RCC 7860 (cell line): Measurements from ENCODE around the gene TGIF2.

Experiments used
- DNase-seq: peaks from one replicate; pipeline ENCODE4 v3.0.0-alpha.2; 2015; ENCODE audit warnings: low spot score
- FAIRE-seq: peaks from 2 replicates; lab custom pipeline; 2012; peaks lifted over from hg19 to GRCh38; lab: Jason Lieb, UNC

The TGIF2 gene

DNA sequence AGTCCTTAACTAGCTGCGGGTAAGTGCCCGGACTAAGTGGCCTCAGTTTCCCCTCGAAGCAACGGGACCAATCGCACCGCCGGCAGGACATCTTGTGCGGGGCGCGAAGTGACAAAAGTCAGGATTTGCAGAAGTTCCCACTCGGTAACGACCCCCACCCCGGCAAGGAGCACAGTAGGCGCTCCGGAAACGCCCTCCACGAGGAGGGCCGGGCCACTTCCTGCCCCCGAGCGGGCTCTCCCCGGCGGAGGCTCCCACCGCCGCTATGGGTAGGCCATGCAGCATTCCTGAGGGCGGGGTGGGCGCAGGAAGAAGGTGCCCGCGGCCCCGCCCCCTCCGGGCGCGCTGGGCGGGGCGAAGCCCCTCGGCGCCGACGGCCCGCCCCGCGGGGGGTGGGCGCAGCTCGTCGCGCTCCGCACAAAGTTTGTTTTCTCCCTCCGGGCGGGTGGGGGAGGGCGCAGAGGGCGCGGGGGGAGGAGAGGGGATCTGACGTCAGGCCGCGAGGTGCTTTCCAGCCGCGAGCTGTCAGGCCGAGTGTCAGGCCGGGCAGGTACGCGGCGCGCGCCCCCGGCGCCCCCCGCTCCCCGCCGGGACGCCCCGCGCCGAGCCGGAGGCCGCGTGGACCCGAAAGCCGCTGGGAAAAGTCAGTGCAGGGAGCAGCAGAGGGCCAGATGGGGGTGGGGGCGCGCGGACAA is at the start of gene TGIF2:
Gene TGIF2 (plus strand): TSS at position 495 of the 695 bp plus-strand sequence. CDS start 5,178 bp downstream, outside the sequence.
- FAIRE-seq = no peak

DNA sequence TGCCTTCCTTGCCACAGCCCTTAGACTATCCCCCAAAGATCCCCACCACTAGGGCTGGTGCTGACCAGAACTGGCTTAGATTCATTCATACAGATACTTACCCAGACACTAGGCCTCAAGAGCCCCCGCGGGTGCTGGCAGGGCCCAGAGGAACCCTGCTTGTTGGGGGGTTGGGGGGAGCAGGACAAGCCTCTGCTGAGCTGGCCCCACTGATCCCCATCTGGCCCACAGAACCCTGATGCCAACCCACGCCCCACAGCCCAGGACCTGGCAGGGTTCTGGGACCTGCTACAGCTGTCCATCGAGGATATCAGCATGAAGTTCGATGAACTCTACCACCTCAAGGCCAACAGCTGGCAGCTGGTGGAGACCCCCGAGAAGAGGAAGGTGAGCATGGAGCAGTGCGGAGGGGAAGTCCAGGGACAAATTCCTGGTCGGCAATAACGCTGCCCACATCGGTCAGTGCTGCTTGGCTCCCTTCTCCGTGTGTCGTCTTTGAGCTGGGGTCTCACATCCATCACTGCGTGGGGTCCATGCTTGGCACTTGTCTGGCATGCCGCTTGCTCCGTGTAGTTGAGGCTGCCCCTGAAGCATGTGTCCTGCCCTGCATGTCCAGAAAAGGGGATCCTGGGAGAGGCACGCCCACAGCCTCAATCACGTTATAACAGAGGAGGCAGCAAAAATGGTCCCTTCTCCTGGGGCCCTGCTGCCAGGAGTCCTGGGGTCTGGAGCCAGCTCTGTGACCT is 47.6 kb upstream of the TGIF2 start:
- FAIRE-seq (no peak), DNase-seq (no peak)

More for the DNA sequence above, at the start of gene TGIF2:
- DNase-seq = peak; percentile 85

DNA sequence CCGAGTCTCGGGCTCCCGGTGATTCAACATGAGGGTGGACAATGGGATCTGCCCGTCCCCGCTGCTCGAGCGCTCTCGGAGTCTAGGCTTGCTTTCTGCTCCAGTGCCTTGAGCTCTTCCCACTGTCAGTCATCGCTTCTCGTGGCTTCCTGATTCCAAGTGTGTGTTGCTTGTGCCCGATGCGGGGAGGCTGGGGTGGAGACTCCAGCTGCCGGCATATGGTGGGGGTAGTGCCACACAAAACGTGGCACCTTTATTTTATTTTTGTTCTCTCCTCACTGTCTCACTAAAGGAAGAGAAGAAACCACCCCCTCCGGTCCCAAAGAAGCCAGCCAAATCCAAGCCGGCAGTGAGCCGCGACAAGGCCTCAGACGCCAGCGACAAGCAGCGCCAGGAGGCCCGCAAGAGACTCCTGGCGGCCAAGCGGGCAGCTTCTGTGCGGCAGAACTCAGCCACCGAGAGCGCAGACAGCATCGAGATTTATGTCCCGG is 46.8 kb upstream of the TGIF2 start:
- FAIRE-seq = no peak
- DNase-seq = no peak

DNA sequence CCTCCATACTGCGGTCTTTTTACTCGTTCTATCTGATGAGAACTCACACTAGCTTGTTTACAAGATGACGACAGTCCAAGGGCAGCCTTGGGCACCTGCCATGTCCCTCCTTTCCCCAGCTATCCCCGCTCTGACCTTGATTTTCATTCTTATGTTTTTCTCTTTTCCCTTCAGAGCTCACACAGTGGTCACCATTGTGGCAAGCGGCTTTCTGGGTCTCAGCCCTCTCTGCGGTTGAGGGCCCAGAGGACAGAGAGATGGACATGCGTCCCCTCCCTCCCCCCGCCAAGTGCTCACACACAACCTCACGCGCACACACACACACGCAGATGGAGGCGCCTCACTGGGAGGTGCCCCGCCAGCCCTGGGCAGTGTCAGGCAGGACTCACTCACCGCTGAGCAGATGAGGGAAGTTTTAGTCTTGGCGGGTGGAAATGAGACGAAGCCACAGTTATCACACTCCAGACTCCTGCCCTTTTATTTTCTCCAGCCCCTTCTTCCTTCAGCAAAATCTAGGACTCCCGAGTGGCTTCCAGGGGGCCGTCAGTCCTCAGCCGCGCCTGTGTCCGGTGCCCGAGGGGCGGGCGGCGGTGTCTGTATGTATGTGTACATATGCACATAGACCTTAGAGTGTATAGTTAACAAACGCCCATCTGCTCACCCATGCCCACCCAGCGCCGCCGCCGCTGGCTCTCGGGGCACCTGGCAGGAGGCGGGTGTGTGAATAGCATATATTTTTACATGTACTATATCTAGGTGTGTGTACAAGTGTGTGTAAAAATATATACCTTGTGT is 45.9 kb upstream of the TGIF2 start:
- no peak for FAIRE-seq

GRCh38 chr20:36528176-36528874 is 45.1 kb upstream of the TGIF2 start:
- DNase-seq (no peak), FAIRE-seq (no peak)

More for the DNA sequence above, 45.9 kb upstream of the TGIF2 start:
- DNase-seq = no peak

DNA sequence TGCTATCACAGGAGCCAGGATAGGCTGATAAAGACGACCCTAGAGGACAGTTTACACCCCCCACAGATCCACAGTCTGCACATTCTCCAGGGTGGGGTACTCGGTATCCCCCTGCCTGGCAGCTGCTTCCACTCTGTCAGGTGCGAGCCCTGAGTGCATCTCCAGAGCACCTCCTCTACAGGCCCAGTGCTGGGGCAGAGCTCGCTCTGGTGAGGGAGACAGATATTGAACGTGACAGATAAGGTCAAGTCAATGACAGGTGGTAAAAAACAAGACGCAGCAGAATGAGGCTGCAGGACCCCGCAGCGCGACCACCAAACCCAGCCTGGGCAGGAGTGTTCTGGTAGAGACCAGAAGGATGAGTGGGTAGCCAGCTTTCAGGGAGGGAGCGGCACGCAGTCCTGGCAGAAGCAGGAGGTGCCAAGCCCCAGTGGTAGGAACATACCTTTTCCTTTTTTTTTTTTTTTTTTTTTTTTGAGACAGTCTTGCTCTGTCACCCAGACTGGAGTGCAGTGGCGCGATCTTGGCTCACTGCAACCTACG is 44.5 kb upstream of the TGIF2 start:
- DNase-seq = no peak
- no peak for FAIRE-seq

DNA sequence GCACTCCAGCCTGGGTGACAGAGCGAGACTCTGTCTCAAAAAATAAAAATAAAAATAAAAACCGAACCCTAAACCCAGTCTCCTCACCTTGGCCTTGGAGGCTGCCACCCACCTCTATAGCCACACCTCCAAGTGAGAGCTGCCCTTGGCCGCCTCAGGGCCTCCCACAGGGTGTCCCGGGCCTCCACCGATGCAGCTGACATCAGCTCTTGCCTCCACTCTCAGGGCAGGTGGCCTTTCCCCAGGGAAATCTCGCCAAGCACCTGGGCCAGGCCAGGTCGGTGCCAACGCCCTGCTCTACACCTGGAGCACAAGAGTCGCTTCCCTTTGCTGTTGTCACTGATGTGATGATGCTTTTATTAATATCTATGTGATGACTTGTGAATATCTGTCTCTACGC is 41.0 kb upstream of the TGIF2 start:
- FAIRE-seq (no peak), DNase-seq (no peak)

GRCh38 chr20:36532822-36533221 is 40.6 kb upstream of the TGIF2 start:
- FAIRE-seq (no peak), DNase-seq (no peak)

GRCh38 chr20:36538026-36538722 is 35.2 kb upstream of the TGIF2 start:
- no peak for DNase-seq

GRCh38 chr20:36540551-36541211 is 32.7 kb upstream of the TGIF2 start:
- FAIRE-seq (no peak), DNase-seq (no peak)

More at GRCh38 chr20:36538026-36538722, 35.2 kb upstream of the TGIF2 start:
- FAIRE-seq = no peak

GRCh38 chr20:36541227-36541767 is 32.1 kb upstream of the TGIF2 start, which contains the start of gene MYL9:
Gene MYL9 (plus strand): TSS chr20:36541519. CDS start chr20:36544885, 3,366 bp downstream.
- DNase-seq (peak; percentile 34), FAIRE-seq (no peak)

DNA sequence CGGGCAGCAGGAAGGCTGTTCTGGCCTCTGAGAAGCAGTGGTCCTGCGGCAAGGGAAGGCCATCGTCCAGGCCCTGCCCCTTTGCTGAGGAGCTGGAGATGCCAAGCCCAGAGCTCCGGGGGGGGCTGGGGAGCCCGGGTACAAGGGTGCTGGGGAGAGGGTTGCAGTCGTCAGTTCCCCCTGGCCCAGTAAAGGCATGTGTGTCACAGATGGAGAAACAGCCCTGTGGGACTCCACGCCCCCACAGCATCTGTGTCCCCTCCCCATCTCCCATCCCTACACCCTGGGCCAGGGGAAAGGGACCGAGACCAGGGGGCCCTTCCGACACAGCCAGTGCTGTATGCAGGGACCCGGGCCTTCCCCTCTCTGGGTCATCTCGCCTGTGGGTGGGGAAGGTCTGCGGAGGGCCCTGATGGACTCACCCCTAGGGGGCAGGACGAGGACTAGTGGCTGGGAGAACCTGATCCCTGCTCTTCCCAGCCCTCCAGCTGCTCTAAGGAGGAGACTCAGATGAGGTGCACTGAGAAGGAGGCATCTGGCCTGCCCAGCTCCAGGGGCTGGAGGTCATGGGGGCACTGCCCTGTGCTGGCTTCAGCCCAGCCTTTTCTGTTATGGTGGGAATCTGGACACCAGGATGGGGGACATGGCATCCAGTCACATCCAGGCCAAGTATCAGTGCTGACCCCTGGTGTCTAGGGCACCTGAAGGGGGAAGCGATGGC is 31.5 kb upstream of the TGIF2 start:
- no peak for FAIRE-seq

GRCh38 chr20:36542516-36543183 is 30.7 kb upstream of the TGIF2 start:
- DNase-seq = no peak
- FAIRE-seq = no peak

More for the DNA sequence above, 31.5 kb upstream of the TGIF2 start:
- DNase-seq = peak; percentile 32

DNA sequence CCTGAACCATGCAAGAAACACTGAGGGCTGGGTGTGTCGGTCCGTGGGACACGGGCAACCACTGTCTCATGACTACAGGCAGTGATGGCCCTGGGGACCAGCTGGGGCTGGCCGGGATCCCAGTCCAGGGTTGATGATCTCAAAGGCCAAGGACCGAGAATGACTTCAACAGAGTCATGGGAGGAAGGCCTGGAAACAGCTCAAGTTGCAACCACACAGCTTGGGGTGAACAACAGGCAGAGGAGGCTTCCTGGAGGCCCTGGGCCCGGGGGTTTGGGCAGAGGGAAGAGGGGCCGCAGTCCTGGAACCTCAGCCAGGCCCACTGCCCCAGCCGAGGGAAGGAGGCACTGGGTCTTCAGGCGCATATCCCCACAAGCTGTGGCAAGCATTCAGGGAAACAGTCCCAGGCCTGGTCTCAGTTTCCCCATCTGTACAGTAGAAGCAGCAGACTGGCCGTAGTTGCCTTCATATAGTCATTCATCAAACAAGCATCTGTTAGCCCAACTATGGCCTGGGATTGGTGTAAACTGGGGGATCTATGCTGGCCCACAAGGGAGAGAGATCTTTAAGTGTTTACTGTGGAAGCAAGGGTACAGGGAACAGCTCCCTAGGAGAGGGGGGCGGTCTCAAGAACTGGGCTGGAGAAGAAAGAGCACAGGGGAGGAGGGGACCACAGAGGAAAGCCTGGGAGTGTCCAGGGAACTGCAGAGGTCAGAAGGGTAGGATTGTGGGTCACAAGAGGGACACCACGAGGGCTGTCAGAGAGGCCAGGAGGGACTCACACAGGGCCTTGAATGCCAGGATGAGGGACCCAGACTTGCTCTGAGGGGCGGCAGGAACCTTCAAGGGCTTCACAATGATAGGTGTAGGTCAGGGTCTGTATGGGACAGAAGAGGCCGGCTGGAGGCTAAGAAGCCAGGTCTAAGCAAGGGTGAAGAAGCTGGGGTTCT is 29.9 kb upstream of the TGIF2 start:
- FAIRE-seq (no peak), DNase-seq (peak; percentile 29)

DNA sequence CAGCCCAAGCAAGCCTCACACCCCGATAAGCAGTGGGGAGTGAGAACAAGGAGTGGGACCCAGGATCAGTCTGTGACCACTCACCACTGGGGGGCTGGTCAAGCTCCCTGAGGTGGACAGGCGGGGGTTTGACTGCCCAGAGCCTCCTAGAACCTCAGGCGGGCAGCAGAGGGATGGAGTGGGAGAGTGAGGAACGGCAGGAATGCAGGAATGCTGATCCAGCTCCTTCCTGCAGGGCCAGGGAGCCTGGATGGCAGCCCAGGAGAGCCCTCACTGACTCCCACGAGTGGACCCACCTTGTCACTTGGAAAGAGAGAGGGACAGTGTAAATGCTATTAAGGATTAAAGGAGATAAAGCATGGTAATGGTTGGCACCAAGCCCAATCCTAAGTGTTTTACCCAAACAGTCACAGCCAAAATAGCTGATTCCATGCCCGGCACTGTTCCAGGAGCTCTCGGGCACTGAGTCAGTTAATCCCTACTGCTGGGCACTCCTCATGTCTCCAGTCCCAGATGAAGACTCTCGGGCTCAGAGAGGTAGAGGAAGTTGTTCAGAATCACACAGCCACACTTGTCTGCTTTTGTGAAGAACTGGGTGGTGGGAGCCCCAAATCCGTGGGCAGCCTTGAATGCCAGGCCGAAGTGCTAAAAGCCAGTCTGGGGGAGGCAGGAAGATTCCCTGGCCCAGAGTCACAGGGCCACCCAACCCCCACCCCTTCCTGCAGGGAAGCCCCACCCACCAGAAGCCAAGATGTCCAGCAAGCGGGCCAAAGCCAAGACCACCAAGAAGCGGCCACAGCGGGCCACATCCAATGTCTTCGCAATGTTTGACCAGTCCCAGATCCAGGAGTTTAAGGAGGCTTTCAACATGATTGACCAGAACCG is 29.0 kb upstream of the TGIF2 start:
- FAIRE-seq (peak; percentile 54), DNase-seq (peak; percentile 69)
